ENCODE results near the gene CYP4F22. TPM values are rescaled to one million over a fixed set of nuclear protein-coding genes. Genes with fewer than 3 reads are reported as not detected.
"Not testable (repeated sequence)": the region's sequence is repeated elsewhere in the genome, so short reads cannot be mapped to it uniquely, and the experiment has no call there.

CYP4F22 gene
- not detected in 2 replicates for total RNA-seq (2014; rRNA removed; shearing (Covaris generic))

DNA sequence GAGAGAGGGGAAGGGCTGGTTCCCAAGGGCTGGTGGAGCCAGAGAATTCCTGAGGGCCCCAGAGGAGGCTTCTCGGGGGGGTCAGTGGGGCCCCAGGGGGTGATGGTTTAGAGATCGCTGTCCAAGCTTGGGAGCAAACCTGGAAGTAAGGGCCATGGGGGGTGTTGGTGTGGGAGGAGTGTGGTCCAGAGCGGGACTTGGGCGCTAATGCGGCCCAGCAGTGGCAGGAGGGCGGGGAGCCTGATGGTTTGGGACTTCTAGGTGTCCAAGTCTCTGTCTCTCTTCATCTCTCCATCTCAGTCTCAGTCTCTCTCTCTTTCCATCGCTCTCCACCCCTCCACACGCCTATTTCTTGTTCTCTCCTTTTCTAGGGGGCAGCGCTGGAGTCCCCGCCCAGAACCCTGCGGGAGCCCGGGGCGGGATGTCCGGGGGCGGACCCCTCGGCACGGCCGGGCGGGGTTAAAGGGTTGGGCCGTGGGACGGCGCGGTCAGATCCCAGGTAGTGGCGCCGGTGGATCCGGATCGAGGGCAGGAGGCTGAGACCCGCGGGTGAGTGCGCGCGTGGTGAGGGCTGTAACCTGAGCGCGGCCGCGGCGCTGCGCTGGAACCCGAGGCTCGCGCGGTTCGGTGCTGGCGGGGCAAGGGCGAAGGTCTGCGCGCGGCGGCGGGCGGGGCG is at the start of gene CYP4F22:
CYP4F22 (plus strand) TSS at position 491 of the 676 bp plus-strand sequence. CDS start 16,812 bp downstream, outside the sequence.
- DNase-seq (ENCODE audit: low read depth), result no peak

GRCh38 chr19:15461694-15462093 is 46.6 kb upstream of the CYP4F22 start:
- DNase-seq (ENCODE audit: low read depth), result no peak

DNA sequence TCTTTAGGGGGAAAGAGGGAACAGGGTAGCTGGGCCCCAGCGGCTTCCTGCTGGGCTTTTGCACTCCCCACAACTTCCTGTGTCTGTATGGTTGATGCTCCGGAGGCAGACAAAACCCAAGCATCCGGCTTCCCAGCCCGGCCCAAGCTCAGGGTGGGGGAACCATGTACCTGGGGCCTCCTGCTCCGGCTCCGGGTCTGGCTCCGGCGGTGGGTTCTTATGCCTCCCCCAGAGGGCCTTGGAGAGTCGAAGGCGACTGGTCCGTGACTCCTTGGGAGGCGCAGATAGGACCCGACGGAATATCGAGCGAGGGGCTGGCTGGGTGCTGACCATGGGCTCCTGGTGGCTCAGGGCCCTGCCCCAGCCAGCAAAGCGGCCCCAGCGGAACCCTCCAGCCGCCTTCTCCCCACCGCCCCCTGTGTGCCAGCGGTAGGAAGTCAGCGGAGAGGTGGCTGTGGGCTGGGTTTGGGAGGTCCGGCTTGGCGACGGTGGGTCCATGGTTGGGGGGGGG is 44.4 kb upstream of the CYP4F22 start:
- no peak for DNase-seq (ENCODE audit: low read depth)

GRCh38 chr19:15464394-15465385 is 43.6 kb upstream of the CYP4F22 start, which contains the start of gene RASAL3:
Gene RASAL3 (minus strand): TSS chr19:15464544. CDS start chr19:15464358, 186 bp downstream.
- no peak for DNase-seq (ENCODE audit: low read depth)

DNA sequence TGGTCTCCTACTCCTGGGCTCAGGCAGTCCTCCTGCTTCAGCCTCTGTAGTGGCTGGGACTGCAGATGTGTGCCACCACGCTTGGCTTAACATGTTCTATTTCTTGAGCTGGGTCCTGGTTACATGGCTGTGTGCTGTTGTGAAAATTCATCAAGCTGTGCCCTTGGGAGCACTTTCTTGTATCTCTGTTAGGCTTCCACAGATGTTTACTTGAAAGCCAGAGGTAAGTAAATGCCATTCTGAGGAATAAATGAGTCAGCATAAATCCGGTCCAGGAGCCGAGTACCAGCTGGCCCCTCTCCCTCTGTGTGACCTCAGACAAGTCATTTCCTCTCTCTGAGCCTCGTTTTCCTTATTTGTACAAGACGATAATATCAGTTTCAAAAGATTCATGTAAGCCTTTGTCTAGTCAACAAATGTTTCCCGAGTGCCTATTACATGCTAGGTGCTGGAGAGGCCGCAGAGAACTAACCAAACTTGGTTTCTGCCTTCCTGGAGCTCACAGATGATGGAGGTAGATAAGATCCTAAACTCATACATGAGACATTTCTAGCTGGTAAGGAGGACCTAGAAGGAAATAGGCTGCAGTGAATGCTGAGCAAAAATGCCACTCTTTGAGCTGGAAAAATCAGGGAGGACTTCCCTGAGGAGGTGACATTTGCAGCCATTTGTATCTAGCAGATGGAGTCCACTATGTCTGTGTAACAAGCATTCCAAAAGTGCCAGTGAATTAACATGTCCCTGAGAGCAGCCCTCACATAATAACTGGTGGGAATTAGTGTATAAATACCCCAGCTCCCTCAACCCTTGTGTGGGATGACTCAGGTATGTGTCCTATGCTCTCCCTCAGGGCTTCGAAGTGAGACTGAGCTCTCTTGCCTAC is 41.2 kb upstream of the CYP4F22 start:
- DNase-seq (ENCODE audit: low read depth), result peak; percentile 72

DNA sequence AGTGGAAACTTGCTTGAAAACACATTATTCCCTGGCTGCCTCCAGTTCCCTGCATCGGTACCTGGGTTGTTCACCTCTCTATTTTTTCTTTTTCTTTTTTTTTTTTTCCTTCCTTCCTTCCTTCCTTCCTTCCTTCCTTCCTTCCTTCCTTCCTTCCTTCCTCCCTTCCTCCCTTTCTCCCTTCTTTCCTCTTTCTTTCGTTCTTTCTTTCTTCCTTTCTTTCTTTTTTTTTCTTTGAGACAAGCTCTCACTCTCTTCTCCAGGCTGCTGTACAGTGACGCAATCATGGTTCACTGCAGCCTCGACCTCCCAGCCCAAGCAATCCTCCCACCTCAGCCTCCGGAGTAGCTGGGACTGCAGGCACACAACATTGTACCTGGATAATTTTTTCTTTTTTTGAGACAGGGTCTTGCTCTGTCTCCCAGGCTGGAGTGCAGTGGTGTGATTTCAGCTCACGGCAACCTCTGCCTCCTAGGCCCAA is 40.6 kb upstream of the CYP4F22 start:
- DNase-seq (ENCODE audit: low read depth), result no peak

GRCh38 chr19:15468675-15469512 is 39.4 kb upstream of the CYP4F22 start:
- no peak for DNase-seq (ENCODE audit: low read depth)

DNA sequence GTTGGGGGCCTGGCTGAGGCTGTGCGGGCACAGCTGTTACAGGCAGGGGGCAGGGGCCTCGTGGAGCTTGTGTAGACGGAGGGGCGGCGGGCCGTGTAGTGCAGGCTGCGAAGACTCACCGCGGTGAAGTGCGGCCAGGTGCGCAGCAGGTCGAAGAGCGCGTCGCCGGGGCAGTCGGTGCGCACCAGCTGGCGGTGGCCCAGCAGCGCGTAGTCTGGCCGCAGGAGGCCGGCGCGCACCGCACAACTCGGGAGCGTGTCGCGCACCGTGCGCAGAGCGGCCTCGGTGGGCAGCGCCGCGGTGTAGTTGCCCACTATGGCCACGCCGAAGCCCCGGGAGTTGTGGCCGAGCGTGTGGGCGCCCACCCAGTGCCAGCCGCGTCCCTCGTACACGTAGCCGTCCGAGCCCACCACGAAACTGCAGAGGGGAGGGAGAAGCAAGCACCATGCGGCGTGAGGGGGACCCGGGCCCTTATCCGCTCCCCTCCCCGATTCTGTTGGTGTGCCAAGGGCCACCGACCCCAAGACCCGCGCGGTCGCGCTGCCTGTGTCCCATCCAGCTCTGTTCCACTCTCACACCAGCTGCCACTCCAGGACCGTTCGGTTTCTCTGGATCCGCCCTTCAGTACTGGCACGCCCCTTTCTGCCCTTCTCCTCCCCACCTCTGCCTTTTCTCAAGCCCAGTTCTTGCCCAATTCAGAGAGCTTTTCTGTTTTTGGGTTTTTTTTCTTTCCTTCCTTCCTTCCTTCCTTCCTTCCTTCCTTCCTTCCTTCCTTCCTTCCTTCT is 38.6 kb upstream of the CYP4F22 start:
- no peak for DNase-seq (ENCODE audit: low read depth)

GRCh38 chr19:15471639-15472101 is 36.7 kb upstream of the CYP4F22 start:
- no peak for DNase-seq (ENCODE audit: low read depth)

GRCh38 chr19:15473821-15474220 is 34.5 kb upstream of the CYP4F22 start:
- DNase-seq (ENCODE audit: low read depth), result not testable (repeated sequence)

GRCh38 chr19:15475169-15475568 is 33.2 kb upstream of the CYP4F22 start:
- DNase-seq (ENCODE audit: low read depth), result no peak

DNA sequence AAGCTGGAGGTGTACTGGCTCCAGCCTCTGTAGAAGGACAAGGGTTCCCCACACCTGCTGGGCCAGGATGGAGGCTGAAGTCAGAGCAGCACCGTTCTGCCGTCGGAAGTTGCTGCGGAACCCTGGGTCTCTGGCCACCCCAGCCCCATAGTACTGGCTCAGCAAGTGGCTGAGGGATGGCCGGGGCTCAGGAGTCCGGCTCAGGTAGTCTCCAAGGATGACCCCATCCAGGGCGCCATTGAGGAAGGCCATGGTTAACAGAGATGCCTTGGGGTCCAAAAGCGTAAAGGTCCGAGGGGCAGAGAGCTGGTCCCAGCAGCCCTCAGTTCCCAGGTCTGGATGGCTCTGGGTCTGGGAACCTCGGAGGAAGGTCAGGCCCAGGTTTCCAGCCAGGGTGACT is 32.7 kb upstream of the CYP4F22 start:
- DNase-seq (ENCODE audit: low read depth), result no peak

- DNase-seq (ENCODE audit: low read depth), result no peak
Observed at GRCh38 chr19:15476325-15476724, 32.0 kb upstream of the CYP4F22 start.

DNA sequence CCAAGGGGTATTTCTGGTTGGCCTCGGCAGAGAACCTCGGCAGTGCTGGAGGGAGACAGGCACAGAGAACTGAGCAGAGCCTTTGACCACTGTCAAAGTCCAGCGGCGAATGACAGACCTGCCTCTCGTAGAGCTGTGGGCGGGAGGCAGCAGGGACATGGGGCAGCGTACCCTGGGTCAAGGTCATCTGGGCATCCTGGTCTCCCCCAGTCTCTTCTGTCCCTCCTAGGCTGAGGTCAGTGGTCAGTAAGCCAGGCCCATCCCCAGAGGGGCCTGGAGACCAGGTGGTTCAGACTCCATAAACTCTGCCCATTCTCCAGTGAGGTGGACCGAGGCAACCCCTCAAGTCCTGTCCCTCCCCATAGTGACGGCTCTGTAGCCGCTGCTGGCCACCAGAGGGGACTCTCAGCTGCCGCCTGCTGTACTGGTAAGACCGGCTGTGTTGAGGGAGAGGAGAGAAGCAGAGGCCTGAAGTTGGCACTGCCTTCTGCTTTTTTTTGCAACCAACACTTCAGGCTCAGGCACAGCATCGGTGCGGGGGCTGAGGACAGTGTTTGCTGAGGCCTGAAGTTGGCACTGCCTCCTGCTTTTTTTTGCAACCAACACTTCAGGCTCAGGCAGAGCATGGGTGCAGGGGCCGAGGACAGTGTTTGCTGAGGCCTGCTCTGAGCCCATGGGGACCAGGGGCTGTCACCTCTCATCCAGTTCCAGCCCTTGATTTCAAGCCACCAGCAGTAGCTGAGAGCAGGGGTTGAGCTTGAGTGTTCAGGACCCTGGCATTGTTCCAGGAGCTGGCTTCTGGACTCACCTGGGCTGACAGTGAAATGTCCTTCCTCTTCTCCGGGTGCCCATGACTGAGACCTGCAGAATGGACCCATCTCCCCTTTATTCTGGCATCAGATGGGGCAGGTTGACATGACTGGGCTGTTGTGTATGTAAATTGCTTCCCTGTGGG is 28.7 kb upstream of the CYP4F22 start, which contains the start of gene PGLYRP2:
PGLYRP2 (minus strand) TSS at position 111 of the 955 bp plus-strand sequence. CDS start 130 bp downstream, outside the sequence.
- DNase-seq (ENCODE audit: low read depth), result peak; percentile 26

GRCh38 chr19:15480996-15481395 is 27.3 kb upstream of the CYP4F22 start:
- not testable (repeated sequence) for DNase-seq (ENCODE audit: low read depth)

- DNase-seq (ENCODE audit: low read depth), result not testable (repeated sequence)
Observed at GRCh38 chr19:15485768-15486167, 22.6 kb upstream of the CYP4F22 start.

- no peak for DNase-seq (ENCODE audit: low read depth)
Observed at GRCh38 chr19:15487038-15487437, 21.3 kb upstream of the CYP4F22 start.
